DOHH2 (cell line): ENCODE data around the gene CMTM4.

ENCODE experiments used
- H3F3A ChIP-seq: fragments of 200-600 bp; sonication (generic), shearing (Covaris generic); 2 replicates; pipeline ENCODE4 v1.6.0; 2016; ENCODE audit warnings: antibody characterized with exemption, mild to moderate bottlenecking; ENCODE audit not compliant: control insufficient read depth, insufficient read depth
- H3K27ac ChIP-seq: fragments of 200-600 bp; sonication (generic); 2 replicates; pipeline ENCODE4 v1.5.1; 2014; ENCODE audit warnings: low read depth, mild to moderate bottlenecking, low read length, moderate library complexity
- H3K27me3 ChIP-seq: fragments of 200-600 bp; sonication (generic); 2 replicates; pipeline ENCODE4 v1.6.1; 2014; ENCODE audit warnings: mild to moderate bottlenecking, low read length, mixed read lengths; ENCODE audit not compliant: control insufficient read depth
- H3K36me3 ChIP-seq: fragments of 200-600 bp; sonication (generic); 2 replicates; pipeline ENCODE4 v1.6.1; 2014; ENCODE audit warnings: mild to moderate bottlenecking, low read length, moderate library complexity, mixed read lengths; ENCODE audit not compliant: control insufficient read depth
- H3K4me1 ChIP-seq: fragments of 200-600 bp; sonication (generic); 2 replicates; pipeline ENCODE4 v1.6.1; 2014; ENCODE audit warnings: mild to moderate bottlenecking, low read length, mixed read lengths; ENCODE audit not compliant: control insufficient read depth
- H3K4me2 ChIP-seq: fragments of 200-600 bp; sonication (generic); 2 replicates; pipeline ENCODE4 v1.6.0; 2014; ENCODE audit warnings: mild to moderate bottlenecking, low read length, moderate library complexity
- H3K4me3 ChIP-seq: fragments of 200-600 bp; sonication (generic); 2 replicates; pipeline ENCODE4 v1.5.1; 2014; ENCODE audit warnings: mild to moderate bottlenecking, low read length, mixed read lengths
- H3K79me2 ChIP-seq: fragments of 200-600 bp; sonication (generic); 2 replicates; pipeline ENCODE4 v1.6.1; 2014; ENCODE audit warnings: mild to moderate bottlenecking, low read length, mixed read lengths; ENCODE audit not compliant: control insufficient read depth
- H3K9me2 ChIP-seq: fragments of 200-600 bp; sonication (generic); replicated peaks from 2 replicates; pipeline ENCODE4 v1.6.1; 2014; ENCODE audit warnings: mild to moderate bottlenecking, low read length, mixed read lengths; ENCODE audit not compliant: control insufficient read depth
- H3K9me3 ChIP-seq: fragments of 200-600 bp; sonication (generic); 2 replicates; pipeline ENCODE4 v1.6.1; 2014; ENCODE audit warnings: antibody characterized with exemption, low read length, mixed read lengths; ENCODE audit not compliant: control insufficient read depth, insufficient read depth
- H4K20me1 ChIP-seq: fragments of 200-600 bp; sonication (generic); 2 replicates; pipeline ENCODE4 v1.6.0; 2014; ENCODE audit warnings: low read depth, mild to moderate bottlenecking, antibody characterized with exemption, low read length, moderate library complexity; ENCODE audit not compliant: control insufficient read depth, insufficient read depth
- EZH2phosphoT487 ChIP-seq: fragments of 200-600 bp; sonication (generic); IDR thresholded peaks from 2 replicates; pipeline ENCODE4 v1.6.1; 2017; ENCODE audit warnings: borderline replicate concordance, mild to moderate bottlenecking, antibody characterized with exemption, low read length, moderate library complexity, mixed read lengths
- TF ChIP-seq, protein P1 (sequence below): fragments of 200-600 bp; sonication (generic); IDR thresholded peaks from one replicate; pipeline ENCODE4 v1.5.1; 2014; ENCODE audit warnings: antibody characterized with exemption, mild to moderate bottlenecking, low read depth, low read length; ENCODE audit not compliant: poor library complexity, severe bottlenecking

The CMTM4 gene

GRCh38 chr16:66713076-66713475 is 16.5 kb upstream of the CMTM4 start:
- Histone ChIP-seq H3K4me1 (no peaks in the 10 kb centered on the region), H3K4me3 (no peak overlapping the region), H3K4me2 (no peak overlapping the region)

DNA sequence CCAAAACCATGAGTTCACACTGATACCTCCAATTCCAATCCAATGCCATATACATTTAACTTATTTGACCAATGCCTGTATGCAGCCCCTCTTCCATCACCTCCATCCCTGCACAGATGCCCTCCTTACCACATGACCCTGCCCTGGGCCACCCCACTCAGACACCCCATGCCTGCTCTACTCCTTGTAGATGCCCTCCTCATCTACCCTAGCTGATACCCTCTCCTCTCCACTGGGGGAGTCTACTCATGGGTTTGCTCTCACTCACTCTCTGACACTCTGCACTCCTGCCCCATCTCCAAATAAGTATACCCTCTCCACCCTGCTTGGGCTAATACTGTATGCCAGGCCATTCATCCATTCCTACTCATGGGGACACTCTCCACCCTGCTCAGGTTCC is 16.0 kb upstream of the CMTM4 start:
- Histone ChIP-seq H3K4me3 (no peak overlapping the region), H3K27ac (no peak overlapping the region), H3K36me3 (no peaks in the 10 kb centered on the region), H4K20me1 (no peaks in the 10 kb centered on the region), H3K79me2 (no peaks in the 10 kb centered on the region), H3K27me3 (peaks cover 4% of the 10 kb centered on the region; the same call in 1 of the 2 replicates), H3K4me1 (no peaks in the 10 kb centered on the region), H3K4me2 (no peak overlapping the region), H3K9me3 (no peaks in the 10 kb centered on the region), H3K9me2 (no peaks in the 10 kb centered on the region), H3F3A (0 out of 2 replicates have a peak, but pooled peaks cover 4% of the 10 kb centered on the region)
- TF ChIP-seq, protein P1, sequence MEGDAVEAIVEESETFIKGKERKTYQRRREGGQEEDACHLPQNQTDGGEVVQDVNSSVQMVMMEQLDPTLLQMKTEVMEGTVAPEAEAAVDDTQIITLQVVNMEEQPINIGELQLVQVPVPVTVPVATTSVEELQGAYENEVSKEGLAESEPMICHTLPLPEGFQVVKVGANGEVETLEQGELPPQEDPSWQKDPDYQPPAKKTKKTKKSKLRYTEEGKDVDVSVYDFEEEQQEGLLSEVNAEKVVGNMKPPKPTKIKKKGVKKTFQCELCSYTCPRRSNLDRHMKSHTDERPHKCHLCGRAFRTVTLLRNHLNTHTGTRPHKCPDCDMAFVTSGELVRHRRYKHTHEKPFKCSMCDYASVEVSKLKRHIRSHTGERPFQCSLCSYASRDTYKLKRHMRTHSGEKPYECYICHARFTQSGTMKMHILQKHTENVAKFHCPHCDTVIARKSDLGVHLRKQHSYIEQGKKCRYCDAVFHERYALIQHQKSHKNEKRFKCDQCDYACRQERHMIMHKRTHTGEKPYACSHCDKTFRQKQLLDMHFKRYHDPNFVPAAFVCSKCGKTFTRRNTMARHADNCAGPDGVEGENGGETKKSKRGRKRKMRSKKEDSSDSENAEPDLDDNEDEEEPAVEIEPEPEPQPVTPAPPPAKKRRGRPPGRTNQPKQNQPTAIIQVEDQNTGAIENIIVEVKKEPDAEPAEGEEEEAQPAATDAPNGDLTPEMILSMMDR: no peak
- TF ChIP-seq EZH2phosphoT487: no peak

More at GRCh38 chr16:66713076-66713475, 16.5 kb upstream of the CMTM4 start:
- Histone ChIP-seq H3K36me3 (no peaks in the 10 kb centered on the region), H3K27ac (no peak overlapping the region), H3F3A (0 out of 2 replicates have a peak, but pooled peaks cover 4% of the 10 kb centered on the region), H3K27me3 (peaks cover 4% of the 10 kb centered on the region; the same call in 1 of the 2 replicates), H3K9me2 (no peaks in the 10 kb centered on the region), H3K9me3 (no peaks in the 10 kb centered on the region), H4K20me1 (no peaks in the 10 kb centered on the region), H3K79me2 (no peaks in the 10 kb centered on the region)
- TF ChIP-seq, protein P1: no peak
- TF ChIP-seq EZH2phosphoT487: no peak

DNA sequence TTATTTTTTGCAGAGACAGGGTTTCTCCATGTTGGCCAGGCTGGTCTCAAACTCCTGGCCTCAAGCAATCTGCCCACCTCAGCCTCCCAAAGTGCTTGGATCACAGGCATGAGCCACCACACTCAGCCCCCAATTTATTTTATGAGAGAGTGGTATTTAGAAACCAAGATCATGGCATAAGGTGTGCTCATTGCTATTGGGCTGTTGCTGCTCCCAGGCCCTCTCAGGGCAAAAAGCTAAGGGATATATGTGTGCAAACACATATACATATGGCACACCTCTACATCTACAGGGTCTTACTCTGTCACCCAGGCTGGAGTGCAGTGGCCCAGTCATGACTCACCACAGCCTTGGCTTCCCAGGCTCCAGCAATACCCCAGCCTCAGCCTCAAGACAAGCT is 15.0 kb upstream of the CMTM4 start:
- Histone ChIP-seq H3K9me2 (no peaks in the 10 kb centered on the region), H3K4me3 (no peak overlapping the region), H4K20me1 (no peaks in the 10 kb centered on the region), H3K9me3 (no peaks in the 10 kb centered on the region), H3K79me2 (no peaks in the 10 kb centered on the region), H3F3A (0 out of 2 replicates have a peak, but pooled peaks cover 4% of the 10 kb centered on the region), H3K4me1 (no peaks in the 10 kb centered on the region), H3K27ac (no peak overlapping the region), H3K36me3 (no peaks in the 10 kb centered on the region), H3K27me3 (peaks cover 4% of the 10 kb centered on the region; the same call in 1 of the 2 replicates), H3K4me2 (no peak overlapping the region)
- TF ChIP-seq EZH2phosphoT487: no peak
- TF ChIP-seq, protein P1: no peak

DNA sequence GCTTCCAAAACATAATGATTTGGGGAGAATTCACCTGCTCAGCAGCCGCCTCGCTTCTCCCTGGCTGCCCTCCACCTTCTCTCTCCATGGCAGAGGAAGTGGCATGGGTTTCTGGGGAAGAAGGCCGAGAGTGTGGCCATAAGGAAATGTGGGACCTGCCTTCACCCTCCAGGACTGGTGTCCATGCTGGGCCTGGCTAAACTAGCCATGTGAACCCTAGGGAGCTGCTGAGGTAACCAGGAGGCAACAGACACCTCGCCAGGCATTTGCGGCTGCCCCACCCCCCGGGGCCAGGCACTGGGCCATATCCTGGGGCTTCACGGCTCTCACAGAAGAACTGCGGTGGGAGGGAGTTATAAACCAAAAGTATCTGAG is 9.9 kb upstream of the CMTM4 start:
- Histone ChIP-seq H3F3A (no peaks in the 10 kb centered on the region), H3K9me3 (no peaks in the 10 kb centered on the region), H3K27ac (no peak overlapping the region), H3K9me2 (no peaks in the 10 kb centered on the region), H3K79me2 (no peaks in the 10 kb centered on the region), H3K4me3 (no peak overlapping the region), H3K27me3 (peaks cover 4% of the 10 kb centered on the region; the same call in 1 of the 2 replicates), H3K4me1 (no peaks in the 10 kb centered on the region), H3K4me2 (no peak overlapping the region), H4K20me1 (no peaks in the 10 kb centered on the region), H3K36me3 (no peaks in the 10 kb centered on the region)
- TF ChIP-seq EZH2phosphoT487: no peak
- TF ChIP-seq, protein P1: no peak
